SK-N-SH (cell line): ENCODE measurements around the gene GRIN2A. TPM values are rescaled to one million over a fixed set of nuclear protein-coding genes. Genes with fewer than 3 reads are reported as not detected.

Experiments
- CTCF ChIA-PET: fragments of 300-600, 350-600 bp; formaldehyde crosslinking; extraction: SDS; loops from one replicate; lab custom pipeline; 2021; lab: Yijun Ruan, JAX
- POLR2A ChIA-PET: fragments of 350-600 bp; sonication (Branson Sonifier 250); formaldehyde crosslinking; extraction: SDS; loops from one replicate; lab custom pipeline; 2020; ENCODE audit warnings: antibody characterized with exemption, inconsistent platforms; lab: Yijun Ruan, JAX
- DNase-seq: peaks from one replicate; pipeline ENCODE4 v3.0.0; 2012
- H2AFZ ChIP-seq: fragments of 200-600 bp; sonication (generic); 2 replicates; pipeline ENCODE4 v1.8.1; 2016; ENCODE audit warnings: antibody characterized with exemption, mild to moderate bottlenecking, low read depth
- H3F3A ChIP-seq: fragments of 200-600 bp; sonication (generic); replicated peaks from 2 replicates; pipeline ENCODE3; 2016; ENCODE audit warnings: antibody characterized with exemption, mild to moderate bottlenecking; ENCODE audit not compliant: insufficient read depth
- H3K27ac ChIP-seq, 2 experiments: fragments of 200-500 bp in 1 of 2; fragments of 200-600 bp in 1 of 2; sonication (Bioruptor generic) in 1 of 2; sonication (generic), shearing (Covaris generic) in 1 of 2; 2 replicates each; pipeline versions ENCODE4 v1.5.1 to v1.6.1; 2014 to 2016; ENCODE audit warnings: low read depth in 2 of 2, inconsistent platforms in 1 of 2, low read length in 1 of 2, mild to moderate bottlenecking in 1 of 2, mixed read lengths in 1 of 2
- H3K27me3 ChIP-seq: fragments of 200-600 bp; sonication (generic), shearing (Covaris generic); 2 replicates; pipeline ENCODE4 v1.6.1; 2016; ENCODE audit warnings: mixed run types; ENCODE audit not compliant: insufficient read depth
- H3K36me3 ChIP-seq, 2 experiments: fragments of 200-500 bp in 1 of 2; fragments of 200-600 bp in 1 of 2; sonication (Bioruptor generic) in 1 of 2; sonication (generic) in 1 of 2; replicated peaks in 1 of 2; 2 replicates each; pipeline versions ENCODE3 to v1.5.1; 2014 to 2016; ENCODE audit warnings: low read length in 1 of 2, mild to moderate bottlenecking in 1 of 2; ENCODE audit not compliant: insufficient read depth in 2 of 2, control insufficient read depth in 1 of 2
- H3K4me1 ChIP-seq, 2 experiments: fragments of 200-500 bp in 1 of 2; fragments of 200-600 bp in 1 of 2; sonication (Bioruptor generic) in 1 of 2; sonication (generic), shearing (Covaris generic) in 1 of 2; 2 replicates each; pipeline versions ENCODE4 v1.5.1 to v1.6.1; 2014 to 2016; ENCODE audit warnings: low read depth in 1 of 2, low read length in 1 of 2, mixed run types in 1 of 2; ENCODE audit not compliant: insufficient read depth in 2 of 2, control insufficient read depth in 1 of 2
- H3K4me2 ChIP-seq: fragments of 200-600 bp; sonication (generic), shearing (Covaris generic); 2 replicates; pipeline ENCODE4 v1.6.1; 2017; ENCODE audit warnings: mixed run types
- H3K4me3 ChIP-seq, 2 experiments: fragments of 200-500 bp in 1 of 2; fragments of 200-600 bp in 1 of 2; sonication (Bioruptor generic) in 1 of 2; sonication (generic), shearing (Covaris generic) in 1 of 2; 2 replicates each; pipeline versions ENCODE4 v1.5.1 to v1.8.1; 2014 to 2016; ENCODE audit warnings: low read depth in 2 of 2, inconsistent platforms in 1 of 2, low read length in 1 of 2, mild to moderate bottlenecking in 1 of 2, mixed read lengths in 1 of 2, moderate library complexity in 1 of 2
- H3K79me2 ChIP-seq: fragments of 200-600 bp; sonication (generic); 2 replicates; pipeline ENCODE4 v1.8.1; 2017; ENCODE audit warnings: mild to moderate bottlenecking; ENCODE audit not compliant: insufficient read depth
- H3K9ac ChIP-seq: fragments of 200-600 bp; sonication (generic); 2 replicates; pipeline ENCODE4 v1.6.1; 2017; ENCODE audit warnings: mixed run types
- H3K9me2 ChIP-seq: fragments of 200-600 bp; sonication (generic); 2 replicates; pipeline ENCODE4 v1.6.1; 2017; ENCODE audit warnings: mixed run types
- H3K9me3 ChIP-seq: fragments of 200-600 bp; sonication (generic); 2 replicates; pipeline ENCODE4 v1.6.1; 2017; ENCODE audit warnings: mixed run types, mild to moderate bottlenecking, moderate library complexity
- H4K20me1 ChIP-seq: fragments of 200-600 bp; sonication (generic); 2 replicates; pipeline ENCODE4 v1.6.1; 2017; ENCODE audit warnings: mild to moderate bottlenecking, mixed run types; ENCODE audit not compliant: insufficient read depth
- ELF1 ChIP-seq: IDR thresholded peaks from 2 replicates; pipeline ENCODE4 v1.4.0; 2012
- EP300 ChIP-seq, 2 experiments: IDR thresholded peaks; 2 replicates each; pipeline versions ENCODE4 v1.4.0 to v1.6.1; 2012; ENCODE audit warnings: borderline replicate concordance in 1 of 2, low read depth in 1 of 2, low read length in 1 of 2
- EZH2phosphoT487 ChIP-seq: fragments of 200-600 bp; sonication (generic); IDR thresholded peaks from 2 replicates; pipeline ENCODE4 v1.6.1; 2017; ENCODE audit warnings: low read depth, mixed run types, mild to moderate bottlenecking, antibody characterized with exemption, moderate library complexity, borderline replicate concordance
- FOSL2 ChIP-seq: IDR thresholded peaks from 2 replicates; pipeline ENCODE4 v1.4.0; 2012; ENCODE audit warnings: low read depth, mild to moderate bottlenecking, moderate library complexity, borderline replicate concordance
- FOXJ3 ChIP-seq: sonication (generic); formaldehyde crosslinking; IDR thresholded peaks from 2 replicates; pipeline ENCODE4 v1.5.1; 2020; ENCODE audit warnings: mild to moderate bottlenecking, missing genetic modification reagents
- GABPA ChIP-seq: IDR thresholded peaks from 2 replicates; pipeline ENCODE4 v1.4.0; 2012; ENCODE audit warnings: low read depth, mild to moderate bottlenecking
- GATA2 ChIP-seq: sonication (generic); formaldehyde crosslinking; IDR thresholded peaks from 2 replicates; pipeline ENCODE4 v1.5.0; 2020; ENCODE audit warnings: mild to moderate bottlenecking, missing genetic modification reagents
- MEF2A ChIP-seq: IDR thresholded peaks from 2 replicates; pipeline ENCODE4 v1.4.0; 2012; ENCODE audit warnings: low read depth, borderline replicate concordance
- MXI1 ChIP-seq: IDR thresholded peaks from 2 replicates; pipeline ENCODE4 v1.6.1; 2012; ENCODE audit warnings: mild to moderate bottlenecking, low read depth, low read length, improper control_type of control experiment
- RAD21 ChIP-seq: IDR thresholded peaks from 2 replicates; pipeline ENCODE4 v1.6.1; 2012; ENCODE audit warnings: mild to moderate bottlenecking, low read length
- RCOR1 ChIP-seq: fragments of 150-350 bp; IDR thresholded peaks from 2 replicates; pipeline ENCODE4 v1.6.1; 2017; ENCODE audit warnings: antibody characterized with exemption, low read length
- RFX5 ChIP-seq: IDR thresholded peaks from 2 replicates; pipeline ENCODE4 v1.6.1; 2012; ENCODE audit warnings: mild to moderate bottlenecking, improper control_type of control experiment, low read length
- TAF1 ChIP-seq: IDR thresholded peaks from 2 replicates; pipeline ENCODE4 v1.6.1; 2012; ENCODE audit warnings: low read depth, mild to moderate bottlenecking, low read length, moderate library complexity, borderline replicate concordance
- WGBS: methylation state at CpG from one replicate; pipeline ENCODE4 v1.1.6; 2017; ENCODE audit warnings: low lambda C conversion rate; 5-methylcytosine and 5-hydroxymethylcytosine counted together
- polyA plus RNA-seq, 3 experiments: library from polyadenylated mRNA; depleted of rRNA; stranded (reverse); fragments of >200 nt; gene quantifications; 2 replicates each; pipeline ENCODE4 v1.2.3, GENCODE V29; 2012
- TF ChIP-seq, protein P1 (sequence below): fragments of 150-350 bp; IDR thresholded peaks from 2 replicates; pipeline ENCODE4 v1.6.1; 2016; ENCODE audit warnings: mild to moderate bottlenecking, low read depth, low read length
- TF ChIP-seq, protein P2 (sequence below): IDR thresholded peaks from 2 replicates; pipeline ENCODE4; 2012
- TF ChIP-seq, protein P3 (sequence below): IDR thresholded peaks from 2 replicates; pipeline ENCODE4 v1.6.1; 2012; ENCODE audit warnings: mild to moderate bottlenecking, low read depth, low read length, moderate library complexity
- TF ChIP-seq, protein P4 (sequence below): IDR thresholded peaks from 2 replicates; pipeline ENCODE4 v1.4.0; 2012; ENCODE audit warnings: low read depth, borderline replicate concordance
- TF ChIP-seq, protein P5 (sequence below): IDR thresholded peaks from 2 replicates; pipeline ENCODE4 v1.4.0; 2012; ENCODE audit warnings: low read depth, borderline replicate concordance
- TF ChIP-seq, protein P6 (sequence below): IDR thresholded peaks from 2 replicates; pipeline ENCODE4 v1.4.0; 2012; ENCODE audit warnings: low read depth

The GRIN2A gene
- polyA plus RNA-seq, 1 of the 3 experiments (the other 2 are of a cell fraction), result not detected

DNA sequence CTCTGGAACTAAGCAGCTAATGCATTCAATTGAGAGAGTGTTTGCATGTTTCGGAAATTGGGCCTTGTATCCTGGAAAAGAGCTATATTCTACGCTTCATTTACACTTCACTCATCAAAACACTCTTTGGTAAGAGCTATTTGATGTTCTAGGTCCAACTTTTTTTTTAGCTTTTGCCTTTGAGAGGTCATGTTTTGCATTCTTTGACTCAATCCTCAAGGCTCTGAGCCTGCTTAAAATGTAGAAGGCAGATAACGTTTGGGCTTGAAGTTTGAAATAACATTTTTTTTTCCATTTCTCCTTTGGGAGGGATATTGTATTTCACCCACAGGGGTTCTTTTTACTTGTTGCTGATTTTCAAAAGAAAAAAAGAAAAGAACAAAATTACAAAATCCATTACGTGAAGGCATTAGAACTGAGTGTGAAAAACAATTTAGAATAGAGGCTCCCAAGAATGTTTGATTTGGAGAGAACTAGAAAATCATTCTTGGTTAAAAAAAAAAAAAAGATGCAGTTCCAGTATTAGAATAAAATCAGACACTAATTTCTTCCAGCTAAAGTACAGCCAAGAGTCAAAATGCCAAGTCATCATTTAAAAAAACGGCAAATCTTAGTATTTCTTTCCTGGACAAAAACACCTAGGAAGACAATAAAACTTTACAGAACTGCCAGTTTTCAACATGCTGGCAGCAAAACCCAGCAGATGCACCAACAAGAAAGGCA lies 268.5 kb downstream of the GRIN2A start:
- Histone ChIP-seq H3K4me1 (no peaks in the 10 kb centered on the region; a peak in 1 of 4 replicates), H3K9me2 (no peaks in the 10 kb centered on the region), H3K4me3 (no peak overlapping the region), H2AFZ (no peak overlapping the region), H3K27ac (no peak overlapping the region), H3F3A (no peaks in the 10 kb centered on the region), H3K27me3 (no peaks in the 10 kb centered on the region), H3K9me3 (no peaks in the 10 kb centered on the region), H3K79me2 (no peaks in the 10 kb centered on the region), H3K36me3 (no peaks in the 10 kb centered on the region), H3K9ac (no peak overlapping the region), H4K20me1 (no peaks in the 10 kb centered on the region), H3K4me2 (no peak overlapping the region)
- ChIA-PET POLR2A (no interaction called here), CTCF (no interaction called here)
- no peak for DNase-seq
- 24% methylated on average over 5 of the region's 5 CpGs for WGBS
- TF ChIP-seq, protein P1, sequence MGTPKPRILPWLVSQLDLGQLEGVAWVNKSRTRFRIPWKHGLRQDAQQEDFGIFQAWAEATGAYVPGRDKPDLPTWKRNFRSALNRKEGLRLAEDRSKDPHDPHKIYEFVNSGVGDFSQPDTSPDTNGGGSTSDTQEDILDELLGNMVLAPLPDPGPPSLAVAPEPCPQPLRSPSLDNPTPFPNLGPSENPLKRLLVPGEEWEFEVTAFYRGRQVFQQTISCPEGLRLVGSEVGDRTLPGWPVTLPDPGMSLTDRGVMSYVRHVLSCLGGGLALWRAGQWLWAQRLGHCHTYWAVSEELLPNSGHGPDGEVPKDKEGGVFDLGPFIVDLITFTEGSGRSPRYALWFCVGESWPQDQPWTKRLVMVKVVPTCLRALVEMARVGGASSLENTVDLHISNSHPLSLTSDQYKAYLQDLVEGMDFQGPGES, result no peak
- TF ChIP-seq, protein P2, sequence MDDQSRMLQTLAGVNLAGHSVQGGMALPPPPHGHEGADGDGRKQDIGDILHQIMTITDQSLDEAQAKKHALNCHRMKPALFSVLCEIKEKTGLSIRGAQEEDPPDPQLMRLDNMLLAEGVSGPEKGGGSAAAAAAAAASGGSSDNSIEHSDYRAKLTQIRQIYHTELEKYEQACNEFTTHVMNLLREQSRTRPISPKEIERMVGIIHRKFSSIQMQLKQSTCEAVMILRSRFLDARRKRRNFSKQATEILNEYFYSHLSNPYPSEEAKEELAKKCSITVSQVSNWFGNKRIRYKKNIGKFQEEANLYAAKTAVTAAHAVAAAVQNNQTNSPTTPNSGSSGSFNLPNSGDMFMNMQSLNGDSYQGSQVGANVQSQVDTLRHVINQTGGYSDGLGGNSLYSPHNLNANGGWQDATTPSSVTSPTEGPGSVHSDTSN, result no peak
- TF ChIP-seq MEF2A (no peak), EP300 (IDR thresholded peaks at IDR 0.05; ENCODE audit: borderline replicate concordance in 1 of 2, low read depth in 1 of 2, low read length in 1 of 2) (no peak), RAD21 (no peak), FOXJ3 (CRISPR knock-in tag) (no peak), RFX5 (no peak), FOSL2 (no peak), ELF1 (no peak), TAF1 (no peak), RCOR1 (no peak), EZH2phosphoT487 (no peak), GATA2 (no peak), GABPA (no peak), MXI1 (no peak)
- TF ChIP-seq, protein P3, sequence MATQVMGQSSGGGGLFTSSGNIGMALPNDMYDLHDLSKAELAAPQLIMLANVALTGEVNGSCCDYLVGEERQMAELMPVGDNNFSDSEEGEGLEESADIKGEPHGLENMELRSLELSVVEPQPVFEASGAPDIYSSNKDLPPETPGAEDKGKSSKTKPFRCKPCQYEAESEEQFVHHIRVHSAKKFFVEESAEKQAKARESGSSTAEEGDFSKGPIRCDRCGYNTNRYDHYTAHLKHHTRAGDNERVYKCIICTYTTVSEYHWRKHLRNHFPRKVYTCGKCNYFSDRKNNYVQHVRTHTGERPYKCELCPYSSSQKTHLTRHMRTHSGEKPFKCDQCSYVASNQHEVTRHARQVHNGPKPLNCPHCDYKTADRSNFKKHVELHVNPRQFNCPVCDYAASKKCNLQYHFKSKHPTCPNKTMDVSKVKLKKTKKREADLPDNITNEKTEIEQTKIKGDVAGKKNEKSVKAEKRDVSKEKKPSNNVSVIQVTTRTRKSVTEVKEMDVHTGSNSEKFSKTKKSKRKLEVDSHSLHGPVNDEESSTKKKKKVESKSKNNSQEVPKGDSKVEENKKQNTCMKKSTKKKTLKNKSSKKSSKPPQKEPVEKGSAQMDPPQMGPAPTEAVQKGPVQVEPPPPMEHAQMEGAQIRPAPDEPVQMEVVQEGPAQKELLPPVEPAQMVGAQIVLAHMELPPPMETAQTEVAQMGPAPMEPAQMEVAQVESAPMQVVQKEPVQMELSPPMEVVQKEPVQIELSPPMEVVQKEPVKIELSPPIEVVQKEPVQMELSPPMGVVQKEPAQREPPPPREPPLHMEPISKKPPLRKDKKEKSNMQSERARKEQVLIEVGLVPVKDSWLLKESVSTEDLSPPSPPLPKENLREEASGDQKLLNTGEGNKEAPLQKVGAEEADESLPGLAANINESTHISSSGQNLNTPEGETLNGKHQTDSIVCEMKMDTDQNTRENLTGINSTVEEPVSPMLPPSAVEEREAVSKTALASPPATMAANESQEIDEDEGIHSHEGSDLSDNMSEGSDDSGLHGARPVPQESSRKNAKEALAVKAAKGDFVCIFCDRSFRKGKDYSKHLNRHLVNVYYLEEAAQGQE, result no peak
- TF ChIP-seq, protein P4, sequence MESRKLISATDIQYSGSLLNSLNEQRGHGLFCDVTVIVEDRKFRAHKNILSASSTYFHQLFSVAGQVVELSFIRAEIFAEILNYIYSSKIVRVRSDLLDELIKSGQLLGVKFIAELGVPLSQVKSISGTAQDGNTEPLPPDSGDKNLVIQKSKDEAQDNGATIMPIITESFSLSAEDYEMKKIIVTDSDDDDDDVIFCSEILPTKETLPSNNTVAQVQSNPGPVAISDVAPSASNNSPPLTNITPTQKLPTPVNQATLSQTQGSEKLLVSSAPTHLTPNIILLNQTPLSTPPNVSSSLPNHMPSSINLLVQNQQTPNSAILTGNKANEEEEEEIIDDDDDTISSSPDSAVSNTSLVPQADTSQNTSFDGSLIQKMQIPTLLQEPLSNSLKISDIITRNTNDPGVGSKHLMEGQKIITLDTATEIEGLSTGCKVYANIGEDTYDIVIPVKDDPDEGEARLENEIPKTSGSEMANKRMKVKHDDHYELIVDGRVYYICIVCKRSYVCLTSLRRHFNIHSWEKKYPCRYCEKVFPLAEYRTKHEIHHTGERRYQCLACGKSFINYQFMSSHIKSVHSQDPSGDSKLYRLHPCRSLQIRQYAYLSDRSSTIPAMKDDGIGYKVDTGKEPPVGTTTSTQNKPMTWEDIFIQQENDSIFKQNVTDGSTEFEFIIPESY, result no peak
- TF ChIP-seq, protein P5, sequence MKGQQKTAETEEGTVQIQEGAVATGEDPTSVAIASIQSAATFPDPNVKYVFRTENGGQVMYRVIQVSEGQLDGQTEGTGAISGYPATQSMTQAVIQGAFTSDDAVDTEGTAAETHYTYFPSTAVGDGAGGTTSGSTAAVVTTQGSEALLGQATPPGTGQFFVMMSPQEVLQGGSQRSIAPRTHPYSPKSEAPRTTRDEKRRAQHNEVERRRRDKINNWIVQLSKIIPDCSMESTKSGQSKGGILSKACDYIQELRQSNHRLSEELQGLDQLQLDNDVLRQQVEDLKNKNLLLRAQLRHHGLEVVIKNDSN, result no peak
- TF ChIP-seq, protein P6, sequence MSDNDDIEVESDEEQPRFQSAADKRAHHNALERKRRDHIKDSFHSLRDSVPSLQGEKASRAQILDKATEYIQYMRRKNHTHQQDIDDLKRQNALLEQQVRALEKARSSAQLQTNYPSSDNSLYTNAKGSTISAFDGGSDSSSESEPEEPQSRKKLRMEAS, result no peak
